Natural killer cell (primary cell): ENCODE results near the gene COL6A3. TPM values are rescaled to one million over a fixed set of nuclear protein-coding genes. Genes with fewer than 3 reads are reported as not detected.

Experiments used
- ATAC-seq, 3 donors: fragments of 150-1000 bp in 2 of 3; fragments of 200-7000 bp in 1 of 3; cut with Tn5 transposase; 1 replicate in 1 of 3; 2 replicates in 2 of 3; pipeline ENCODE4 v1.10.0; 2021; ENCODE audit warnings: mild to moderate bottlenecking in 2 of 3, moderate library complexity in 2 of 3
- DNase-seq, 2 donors: peaks; one replicate each; pipeline versions ENCODE4 v3.0.0 to v3.0.0-alpha.2; 2013 to 2021; ENCODE audit warnings: mixed read lengths in 1 of 2
- H3K27ac ChIP-seq: one replicate; pipeline ENCODE4 v1.5.1; 2013; ENCODE audit warnings: mild to moderate bottlenecking, low read length
- H3K27me3 ChIP-seq: one replicate; pipeline ENCODE4 v1.6.1; 2013; ENCODE audit warnings: low read length; ENCODE audit not compliant: control insufficient read depth, insufficient read depth
- H3K36me3 ChIP-seq: one replicate; pipeline ENCODE4 v1.6.1; 2013; ENCODE audit warnings: low read length; ENCODE audit not compliant: control insufficient read depth, insufficient read depth
- H3K4me1 ChIP-seq: one replicate; pipeline ENCODE4 v1.6.1; 2013; ENCODE audit warnings: low read length; ENCODE audit not compliant: control insufficient read depth, insufficient read depth
- H3K4me3 ChIP-seq: one replicate; pipeline ENCODE4 v1.5.1; 2013; ENCODE audit warnings: low read length
- H3K9me3 ChIP-seq: one replicate; pipeline ENCODE4 v1.6.1; 2013; ENCODE audit warnings: low read length; ENCODE audit not compliant: control insufficient read depth, insufficient read depth
- H3K27ac Mint-ChIP-seq, 2 donors: one replicate each; pipeline ENCODE4 v1.8.0; 2022; ENCODE audit warnings: mild to moderate bottlenecking in 2 of 2, mixed read lengths in 2 of 2, moderate library complexity in 1 of 2
- H3K27me3 Mint-ChIP-seq, 2 donors: one replicate each; pipeline ENCODE4 v1.8.0; 2022; ENCODE audit warnings: low read depth in 2 of 2, mixed read lengths in 2 of 2
- H3K36me3 Mint-ChIP-seq: one replicate; pipeline ENCODE4 v1.8.0; 2022; ENCODE audit warnings: mixed read lengths
- H3K4me1 Mint-ChIP-seq, 2 donors: one replicate each; pipeline ENCODE4 v1.8.0; 2022; ENCODE audit warnings: mixed read lengths in 2 of 2
- H3K4me3 Mint-ChIP-seq: one replicate; pipeline ENCODE4 v1.8.0; 2022; ENCODE audit warnings: mild to moderate bottlenecking, moderate library complexity, mixed read lengths
- H3K9me3 Mint-ChIP-seq, 2 donors: one replicate each; pipeline ENCODE4 v1.8.0; 2022; ENCODE audit warnings: mixed read lengths in 2 of 2
- WGBS: methylation state at CpG from one replicate; pipeline ENCODE4 v1.1.7; 2013; ENCODE audit warnings: missing lambda C conversion rate; ENCODE audit not compliant: insufficient coverage; 5-methylcytosine and 5-hydroxymethylcytosine counted together
- intact Hi-C: fragments of 100-400 bp; cut with micrococcal nuclease; formaldehyde crosslinking; loops from one replicate; pipeline ENCODE4 v1.14.2; 2022
- total RNA-seq, 4 donors: library from RNA; stranded (reverse); fragments of 120-200 nt in 1 of 4; gene quantifications; one replicate each; pipeline versions ENCODE4 v1.2.3 to v1.2.4, GENCODE V29; 2013 to 2022
- TF ChIP-seq, protein P1 (sequence below): fragments of 200-600 bp; IDR thresholded peaks from one replicate; pipeline ENCODE4 v1.8.0; 2022; ENCODE audit warnings: antibody characterized with exemption

Gene COL6A3
- total RNA-seq, 3 donors from 2014 or later (not counting 1 experiment from before 2014, with no cell fraction given) = 0.10 to 0.31 (median 0.29) TPM

DNA sequence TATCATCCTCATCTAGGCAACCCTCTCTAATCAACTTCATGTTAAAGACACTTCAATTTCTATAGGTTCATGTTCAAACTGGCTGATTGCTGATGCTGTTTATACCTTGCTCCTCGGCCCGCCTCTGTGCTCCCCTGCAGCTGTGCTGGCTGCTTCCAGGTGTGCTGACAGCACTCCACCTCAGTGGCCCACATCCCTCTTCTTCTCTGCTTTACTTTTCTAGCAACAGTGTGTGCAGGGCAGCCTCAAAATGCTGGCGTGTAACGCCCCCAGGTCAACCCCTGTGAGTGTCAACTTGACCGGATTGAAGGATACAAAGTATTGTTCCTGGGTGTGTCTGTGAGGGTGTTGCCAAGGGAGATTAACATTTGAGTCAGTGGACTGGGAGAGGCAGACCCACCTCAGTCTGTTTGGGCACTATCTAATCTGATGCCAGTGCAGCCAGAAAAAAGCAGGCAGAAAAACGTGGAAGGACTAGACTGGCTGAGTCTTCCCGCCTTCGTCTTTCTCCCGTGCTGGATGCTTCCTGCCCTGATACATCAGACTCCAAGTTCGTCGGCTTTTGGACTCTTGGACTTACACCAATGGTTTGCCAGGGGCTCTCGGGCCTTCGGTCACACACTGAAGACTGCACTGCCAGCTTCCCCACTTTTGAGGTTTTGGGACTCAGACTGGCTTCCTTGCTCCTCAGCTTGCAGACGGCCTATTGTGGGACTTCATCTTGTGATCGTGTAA is 94.7 kb downstream of the COL6A3 start:
- Mint-ChIP-seq H3K4me3 (no peak overlapping the region), H3K36me3 (no peaks in the 10 kb centered on the region), H3K9me3 (no peaks in the 10 kb centered on the region), H3K27ac (no peak overlapping the region), H3K4me1 (no peaks in the 10 kb centered on the region), H3K27me3 (peaks cover 15 to 30% of the 10 kb centered on the region in 2 donors)
- H3K27ac ChIP-seq = no peak overlapping the region
- H3K9me3 ChIP-seq = no peaks in the 10 kb centered on the region
- no peak for DNase-seq
- 89% methylated on average over 15 of the region's 15 CpGs for WGBS
- TF ChIP-seq, protein P1, sequence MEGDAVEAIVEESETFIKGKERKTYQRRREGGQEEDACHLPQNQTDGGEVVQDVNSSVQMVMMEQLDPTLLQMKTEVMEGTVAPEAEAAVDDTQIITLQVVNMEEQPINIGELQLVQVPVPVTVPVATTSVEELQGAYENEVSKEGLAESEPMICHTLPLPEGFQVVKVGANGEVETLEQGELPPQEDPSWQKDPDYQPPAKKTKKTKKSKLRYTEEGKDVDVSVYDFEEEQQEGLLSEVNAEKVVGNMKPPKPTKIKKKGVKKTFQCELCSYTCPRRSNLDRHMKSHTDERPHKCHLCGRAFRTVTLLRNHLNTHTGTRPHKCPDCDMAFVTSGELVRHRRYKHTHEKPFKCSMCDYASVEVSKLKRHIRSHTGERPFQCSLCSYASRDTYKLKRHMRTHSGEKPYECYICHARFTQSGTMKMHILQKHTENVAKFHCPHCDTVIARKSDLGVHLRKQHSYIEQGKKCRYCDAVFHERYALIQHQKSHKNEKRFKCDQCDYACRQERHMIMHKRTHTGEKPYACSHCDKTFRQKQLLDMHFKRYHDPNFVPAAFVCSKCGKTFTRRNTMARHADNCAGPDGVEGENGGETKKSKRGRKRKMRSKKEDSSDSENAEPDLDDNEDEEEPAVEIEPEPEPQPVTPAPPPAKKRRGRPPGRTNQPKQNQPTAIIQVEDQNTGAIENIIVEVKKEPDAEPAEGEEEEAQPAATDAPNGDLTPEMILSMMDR = no peak
- intact Hi-C loops = no loop called here
- H3K4me3 ChIP-seq = no peak overlapping the region
- no peak for ATAC-seq
- H3K27me3 ChIP-seq = no peaks in the 10 kb centered on the region
- H3K4me1 ChIP-seq = no peaks in the 10 kb centered on the region
- no peaks in the 10 kb centered on the region for H3K36me3 ChIP-seq

DNA sequence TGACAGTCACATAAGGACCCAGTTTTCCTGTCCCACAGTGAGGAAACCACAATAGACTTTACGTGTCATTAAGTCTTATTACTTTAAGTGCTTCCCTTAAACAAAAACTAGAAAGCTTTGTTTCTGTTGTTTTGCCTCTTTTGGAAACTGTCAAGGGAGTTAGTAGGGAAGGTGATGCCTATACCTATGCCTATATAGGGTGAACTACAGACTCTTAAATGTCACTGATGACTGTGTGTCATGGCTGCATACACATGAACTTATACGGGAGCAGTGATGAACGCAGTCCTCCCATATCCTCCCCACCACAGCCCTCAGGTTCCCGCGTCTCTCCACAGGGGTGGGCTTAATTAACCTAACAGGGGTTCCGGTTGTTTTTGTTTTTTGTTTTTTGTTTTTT is 97.6 kb downstream of the COL6A3 start:
- WGBS = 59% methylated on average over 2 of the region's 6 CpGs
- no peaks in the 10 kb centered on the region for H3K27me3 ChIP-seq
- no peaks in the 10 kb centered on the region for H3K9me3 ChIP-seq
- no peak overlapping the region for H3K27ac ChIP-seq
- H3K9me3 Mint-ChIP-seq = no peaks in the 10 kb centered on the region
- H3K27ac Mint-ChIP-seq = no peak overlapping the region
- DNase-seq (no peak), ATAC-seq (no peak)
- TF ChIP-seq, protein P1 = no peak
- H3K4me1 ChIP-seq = no peaks in the 10 kb centered on the region
- H3K36me3 ChIP-seq = no peaks in the 10 kb centered on the region
- H3K4me3 ChIP-seq = no peak overlapping the region
- intact Hi-C loops = no loop called here
- H3K4me3 Mint-ChIP-seq = no peak overlapping the region
- H3K27me3 Mint-ChIP-seq = peaks cover 19 to 29% of the 10 kb centered on the region in 2 donors
- H3K4me1 Mint-ChIP-seq = no peaks in the 10 kb centered on the region
- no peaks in the 10 kb centered on the region for H3K36me3 Mint-ChIP-seq

- no peaks in the 10 kb centered on the region for H3K4me1 ChIP-seq
- no peak for DNase-seq
- no peak overlapping the region for H3K4me3 ChIP-seq
- H3K9me3 ChIP-seq = no peaks in the 10 kb centered on the region
- TF ChIP-seq, protein P1 = no peak
- no peak for ATAC-seq
- no peaks in the 10 kb centered on the region for H3K36me3 Mint-ChIP-seq
- H3K27me3 Mint-ChIP-seq = peaks cover 16 to 24% of the 10 kb centered on the region in 2 donors
- no peak overlapping the region for H3K27ac ChIP-seq
- no peak overlapping the region for H3K27ac Mint-ChIP-seq
- H3K27me3 ChIP-seq = no peaks in the 10 kb centered on the region
- no peaks in the 10 kb centered on the region for H3K36me3 ChIP-seq
- intact Hi-C loops = no loop called here
- no peaks in the 10 kb centered on the region for H3K4me1 Mint-ChIP-seq
- 86% methylated on average over 6 of the region's 6 CpGs for WGBS
- no peaks in the 10 kb centered on the region for H3K9me3 Mint-ChIP-seq
- H3K4me3 Mint-ChIP-seq = no peak overlapping the region
These were observed 98.1 kb downstream of the COL6A3 start for GRCh38 chr2:237315829-237316225.
